ENCODE data around the gene TOX3. TPM values are rescaled to one million over a fixed set of nuclear protein-coding genes. Genes with fewer than 3 reads are reported as not detected.

TOX3 gene
- total and polyA plus RNA-seq, 2 experiments from 2014 or later = 9.8 to 15.6 TPM

- no peak for TF ChIP-seq ZNF462 (CRISPR knock-in tag; IDR thresholded peaks at IDR 0.05)
These were observed 147.8 kb downstream of the TOX3 start (continued) for GRCh38 chr16:52399116-52399515.

GRCh38 chr16:52398491-52398960 lies 148.4 kb downstream of the TOX3 start:
- Histone ChIP-seq H3K27me3 (ENCODE audit: insufficient read depth) (no peaks in the 10 kb centered on the region), H3K36me3 (ENCODE audit: insufficient read depth) (no peaks in the 10 kb centered on the region), H4K20me1 (replicated peaks; ENCODE audit: insufficient read depth) (no peaks in the 10 kb centered on the region), H3K4me1 (ENCODE audit: insufficient read depth) (peaks cover 5% of the 10 kb centered on the region; the same call in 1 of the 2 replicates), H3K4me2 (no peak overlapping the region), H3K27ac (ENCODE audit: low read depth) (no peak overlapping the region), H3K79me2 (replicated peaks; ENCODE audit: insufficient read depth) (no peaks in the 10 kb centered on the region), H3F3A (replicated peaks; ENCODE audit: low read depth) (no peaks in the 10 kb centered on the region), H2AFZ (no peak overlapping the region), H3K9me2 (ENCODE audit: insufficient read depth) (peaks cover 19% of the 10 kb centered on the region), H3K4me3 (no peak overlapping the region)
- no peak overlapping the region for H3K4me3 Mint-ChIP-seq
- no peaks in the 10 kb centered on the region for H3K36me3 Mint-ChIP-seq (ENCODE audit: low read depth)
- H3K9me3 Mint-ChIP-seq = no peaks in the 10 kb centered on the region
- H3K4me1 Mint-ChIP-seq = peaks cover 9% of the 10 kb centered on the region
- no peak overlapping the region for H3K27ac Mint-ChIP-seq
- DNase-seq (ENCODE audit: low spot score) (no peak), ATAC-seq (no peak)
- peaks cover 2% of the 10 kb centered on the region for H3K27me3 Mint-ChIP-seq (ENCODE audit: insufficient read depth, low read depth, poor library complexity)
- TF ChIP-seq ETS1 (IDR thresholded peaks at IDR 0.05) (no peak), NANOG (IDR thresholded peaks at IDR 0.05; ENCODE audit: borderline replicate concordance) (no peak), REST (IDR thresholded peaks at IDR 0.05; ENCODE audit: unreplicated experiment) (no peak), ZNF331 (CRISPR knock-in tag; IDR thresholded peaks at IDR 0.05; ENCODE audit: low read depth) (no peak), CTCF (conservative IDR thresholded peaks at IDR 0.05; ENCODE audit: low read depth in 2 of 2) (no peak), POLR2AphosphoS5 (IDR thresholded peaks at IDR 0.05; ENCODE audit: low read depth) (no peak), EZH2phosphoT487 (IDR thresholded peaks at IDR 0.05; ENCODE audit: unreplicated experiment) (no peak), CREB1 (CRISPR knock-in tag; IDR thresholded peaks at IDR 0.05; ENCODE audit: low read depth) (no peak), JUNB (IDR thresholded peaks at IDR 0.05; ENCODE audit: unreplicated experiment) (no peak), EZH2 (IDR thresholded peaks at IDR 0.05; ENCODE audit: low read depth, unreplicated experiment) (no peak), ZNF114 (CRISPR knock-in tag; IDR thresholded peaks at IDR 0.05) (no peak)
